MM.1S (cell line): ENCODE data around the gene LRCH1.

Source experiments
- DNase-seq: peaks from one replicate; pipeline ENCODE4 v3.0.0-alpha.2; 2015
- H2AFZ ChIP-seq: fragments of 300-600 bp; sonication (generic); 2 replicates; pipeline ENCODE4 v1.6.0; 2016; ENCODE audit warnings: antibody characterized with exemption, low read length
- H3F3A ChIP-seq: fragments of 300-600 bp; sonication (generic); 2 replicates; pipeline ENCODE4 v1.6.1; 2016; ENCODE audit warnings: mild to moderate bottlenecking, antibody characterized with exemption, low read length, moderate library complexity, mixed read lengths; ENCODE audit not compliant: insufficient read depth
- H3K27ac ChIP-seq: fragments of 300-600 bp; sonication (generic); 2 replicates; pipeline ENCODE4 v1.5.1; 2016; ENCODE audit warnings: mild to moderate bottlenecking, low read length
- H3K27me3 ChIP-seq: fragments of 300-600 bp; sonication (generic); replicated peaks from 2 replicates; pipeline ENCODE4 v1.6.0; 2016; ENCODE audit warnings: low read length; ENCODE audit not compliant: insufficient read depth
- H3K36me3 ChIP-seq: fragments of 300-600 bp; sonication (generic); replicated peaks from 2 replicates; pipeline ENCODE4 v1.6.1; 2016; ENCODE audit warnings: mild to moderate bottlenecking, low read length, mixed read lengths; ENCODE audit not compliant: insufficient read depth
- H3K4me1 ChIP-seq: fragments of 300-600 bp; sonication (generic); 2 replicates; pipeline ENCODE4 v1.6.1; 2016; ENCODE audit warnings: low read length, mixed read lengths
- H3K4me2 ChIP-seq: fragments of 300-600 bp; sonication (generic); 2 replicates; pipeline ENCODE4 v1.6.0; 2016; ENCODE audit warnings: low read depth, low read length
- H3K4me3 ChIP-seq: fragments of 300-600 bp; sonication (generic); 2 replicates; pipeline ENCODE4 v1.5.1; 2016; ENCODE audit warnings: low read length, mixed read lengths
- H3K79me2 ChIP-seq: fragments of 300-600 bp; sonication (generic); 2 replicates; pipeline ENCODE4 v1.6.1; 2016; ENCODE audit warnings: mixed run types, low read length, mixed read lengths
- H3K9ac ChIP-seq: fragments of 300-600 bp; sonication (generic); 2 replicates; pipeline ENCODE4 v1.6.1; 2016; ENCODE audit warnings: low read length, mixed read lengths
- H3K9me2 ChIP-seq: fragments of 300-600 bp; sonication (generic); replicated peaks from 2 replicates; pipeline ENCODE4 v1.6.1; 2016; ENCODE audit warnings: mild to moderate bottlenecking, low read length, mixed read lengths; ENCODE audit not compliant: insufficient read depth
- H3K9me3 ChIP-seq: fragments of 300-600 bp; sonication (generic); replicated peaks from 2 replicates; pipeline ENCODE4 v1.6.1; 2016; ENCODE audit warnings: mild to moderate bottlenecking, low read length, mixed read lengths; ENCODE audit not compliant: insufficient read depth
- H4K20me1 ChIP-seq: fragments of 300-600 bp; sonication (generic); 2 replicates; pipeline ENCODE4 v1.6.1; 2016; ENCODE audit warnings: mild to moderate bottlenecking, low read length, moderate library complexity, mixed read lengths; ENCODE audit not compliant: insufficient read depth
- CTCF ChIP-seq: fragments of 300-600 bp; sonication (generic); IDR thresholded peaks from 2 replicates; pipeline ENCODE4 v1.5.1; 2016; ENCODE audit warnings: antibody characterized with exemption, low read length, mixed read lengths
- EZH2 ChIP-seq: fragments of 300-600 bp; sonication (generic); optimal IDR thresholded peaks from 2 replicates; pipeline ENCODE3; 2017; ENCODE audit warnings: low read depth, mild to moderate bottlenecking, antibody characterized with exemption, low read length, mixed read lengths
- EZH2phosphoT487 ChIP-seq: fragments of 300-600 bp; sonication (generic); IDR thresholded peaks from 2 replicates; pipeline ENCODE4 v1.6.1; 2018; ENCODE audit warnings: antibody characterized with exemption, low read length

The LRCH1 gene

DNA sequence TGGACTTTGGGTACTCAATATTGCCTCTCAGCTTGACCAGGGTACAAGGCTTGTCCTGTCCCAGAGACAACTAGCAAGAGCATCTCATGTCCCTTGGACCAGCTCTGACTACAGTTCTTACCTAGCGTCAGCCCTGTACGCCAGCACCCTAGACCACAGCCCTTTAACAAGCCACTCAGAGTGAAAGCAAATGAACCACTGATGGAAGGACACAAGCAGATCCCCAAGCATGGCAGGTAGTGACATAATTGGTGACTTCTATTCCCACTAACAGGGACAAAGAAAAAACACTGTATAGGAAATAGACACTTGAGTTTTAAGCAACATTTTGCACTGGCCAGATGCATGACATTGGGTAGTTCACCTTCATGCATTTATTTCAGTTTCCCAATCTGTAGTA lies 8.8 kb upstream of the LRCH1 start:
- no peak overlapping the region for H3K4me3 ChIP-seq
- TF ChIP-seq EZH2 (no peak), EZH2phosphoT487 (no peak), CTCF (no peak)
- H2AFZ ChIP-seq, result no peak overlapping the region
- H3K9me3 ChIP-seq, result no peaks in the 10 kb centered on the region
- H3K9me2 ChIP-seq, result no peaks in the 10 kb centered on the region
- no peaks in the 10 kb centered on the region for H3K27me3 ChIP-seq
- H3K27ac ChIP-seq, result no peak overlapping the region
- H3K79me2 ChIP-seq, result no peaks in the 10 kb centered on the region
- H4K20me1 ChIP-seq, result no peaks in the 10 kb centered on the region
- DNase-seq, result no peak
- no peak overlapping the region for H3K9ac ChIP-seq
- no peaks in the 10 kb centered on the region for H3F3A ChIP-seq
- no peak overlapping the region for H3K4me2 ChIP-seq
- H3K4me1 ChIP-seq, result no peaks in the 10 kb centered on the region
- no peaks in the 10 kb centered on the region for H3K36me3 ChIP-seq

DNA sequence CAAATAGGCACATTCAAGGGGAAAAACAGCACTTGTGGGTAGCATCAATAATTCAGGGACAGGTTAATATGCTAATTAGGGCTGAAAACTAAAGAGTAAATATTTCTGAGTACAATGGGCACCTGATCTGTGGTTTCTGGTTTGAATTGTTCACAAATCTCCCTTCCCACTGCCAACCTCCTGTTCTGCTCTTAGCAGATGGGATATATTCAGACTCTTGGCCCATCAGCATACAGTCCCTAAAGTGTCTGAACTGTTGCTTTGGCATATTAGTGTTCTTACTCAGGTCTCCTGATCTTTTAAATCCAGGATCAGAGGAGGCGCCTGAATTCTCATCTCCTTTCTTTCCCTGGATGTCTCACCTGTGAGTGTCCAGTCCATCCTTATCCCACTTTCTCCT lies 8.2 kb upstream of the LRCH1 start:
- no peaks in the 10 kb centered on the region for H3K9me3 ChIP-seq
- no peaks in the 10 kb centered on the region for H3K79me2 ChIP-seq

GRCh38 chr13:46546084-46546768 lies 6.7 kb upstream of the LRCH1 start:
- no peak overlapping the region for H3K27ac ChIP-seq

More for the DNA sequence above, 8.2 kb upstream of the LRCH1 start:
- H3K4me1 ChIP-seq, result no peaks in the 10 kb centered on the region
- H3K27ac ChIP-seq, result no peak overlapping the region
- TF ChIP-seq EZH2, result no peak
- no peak for TF ChIP-seq EZH2phosphoT487
- no peak for TF ChIP-seq CTCF
- H3K4me3 ChIP-seq, result no peak overlapping the region
- no peak for DNase-seq
- H3K4me2 ChIP-seq, result no peak overlapping the region
- no peak overlapping the region for H2AFZ ChIP-seq
- no peaks in the 10 kb centered on the region for H4K20me1 ChIP-seq
- no peaks in the 10 kb centered on the region for H3F3A ChIP-seq
- no peaks in the 10 kb centered on the region for H3K36me3 ChIP-seq
- H3K9ac ChIP-seq, result no peak overlapping the region
- H3K27me3 ChIP-seq, result no peaks in the 10 kb centered on the region
- no peaks in the 10 kb centered on the region for H3K9me2 ChIP-seq

More at GRCh38 chr13:46546084-46546768, 6.7 kb upstream of the LRCH1 start:
- no peaks in the 10 kb centered on the region for H3K79me2 ChIP-seq
- H3K9me2 ChIP-seq, result no peaks in the 10 kb centered on the region
- H3F3A ChIP-seq, result no peaks in the 10 kb centered on the region
- no peak overlapping the region for H3K9ac ChIP-seq
- no peak overlapping the region for H3K4me2 ChIP-seq
- no peaks in the 10 kb centered on the region for H4K20me1 ChIP-seq
- TF ChIP-seq EZH2, result no peak
- no peak for TF ChIP-seq CTCF
- no peak for TF ChIP-seq EZH2phosphoT487
- H3K4me3 ChIP-seq, result no peak overlapping the region
- no peaks in the 10 kb centered on the region for H3K27me3 ChIP-seq
- no peak for DNase-seq
- no peaks in the 10 kb centered on the region for H3K4me1 ChIP-seq
- no peak overlapping the region for H2AFZ ChIP-seq
- no peaks in the 10 kb centered on the region for H3K9me3 ChIP-seq
- no peaks in the 10 kb centered on the region for H3K36me3 ChIP-seq
